K562 (cell line): ENCODE data around the gene ADGRL3. TPM values are rescaled to one million over a fixed set of nuclear protein-coding genes. Genes with fewer than 3 reads are reported as not detected.

Experiments
- ATAC-seq: fragments of 200-7000 bp; cut with Tn5 transposase; 3 replicates; pipeline ENCODE4 v1.9.1; 2020; ENCODE audit warnings: moderate library complexity
- BruUV-seq: library from RNA; stranded (reverse); fragments of 400-500 nt; replicated peaks from 2 replicates; lab custom pipeline; 2021; lab: Mats Ljungman, UMichigan
- CTCF ChIA-PET: fragments of 300-600 bp; formaldehyde crosslinking; extraction: SDS; loops from one replicate; lab custom pipeline; 2021; ENCODE audit warnings: low intra/inter-chr PET ratio; lab: Yijun Ruan, JAX
- POLR2A ChIA-PET: fragments of 300-600, 350-650 bp; sonication (Branson Sonifier 250); formaldehyde crosslinking; extraction: SDS; loops from one replicate; lab custom pipeline; 2021; ENCODE audit warnings: antibody characterized with exemption, inconsistent platforms; lab: Yijun Ruan, JAX
- DNase-seq, 4 experiments: peaks; one replicate each; pipeline versions ENCODE4 v3.0.0 to v3.0.0-alpha.2; 2011 to 2018; ENCODE audit warnings: low spot score in 3 of 4, mixed read lengths in 3 of 4; ENCODE audit errors: extremely low read depth in 1 of 4
- FAIRE-seq: peaks from 2 replicates; lab custom pipeline; 2011; peaks lifted over from hg19 to GRCh38; lab: Jason Lieb, UNC
- H2AFZ ChIP-seq: 2 replicates; pipeline ENCODE4 v1.6.0; 2011; ENCODE audit warnings: low read depth, low read length, control low read depth, inconsistent platforms
- H3K27ac ChIP-seq: fragments of 200-600 bp; 3 replicates; pipeline ENCODE4 v1.8.0; 2011; ENCODE audit warnings: low read depth, mild to moderate bottlenecking, control low read depth, inconsistent platforms, low read length, moderate library complexity, mixed read lengths; ENCODE audit errors: extremely low read depth
- H3K27me3 ChIP-seq, 2 experiments: fragments of 300-600 bp in 1 of 2; 2 replicates in 1 of 2; 3 replicates in 1 of 2; pipeline versions ENCODE4 v1.6.0 to v1.8.0; 2011; ENCODE audit warnings: inconsistent platforms in 2 of 2, low read length in 2 of 2, mild to moderate bottlenecking in 1 of 2, mixed read lengths in 1 of 2, moderate library complexity in 1 of 2; ENCODE audit not compliant: control insufficient read depth in 2 of 2, insufficient read depth in 2 of 2
- H3K36me3 ChIP-seq: fragments of 300-600 bp; 3 replicates; pipeline ENCODE4 v1.8.0; 2011; ENCODE audit warnings: mild to moderate bottlenecking, low read length, inconsistent platforms; ENCODE audit not compliant: control insufficient read depth, insufficient read depth
- H3K4me1 ChIP-seq, 2 experiments: fragments of 200-600 bp in 1 of 2; replicated peaks in 1 of 2; 2 replicates in 1 of 2; 3 replicates in 1 of 2; pipeline versions ENCODE4 v1.5.1 to v1.8.0; 2011; ENCODE audit warnings: inconsistent platforms in 2 of 2, low read length in 2 of 2, mild to moderate bottlenecking in 1 of 2, mixed read lengths in 1 of 2, moderate library complexity in 1 of 2; ENCODE audit not compliant: control insufficient read depth in 2 of 2, insufficient read depth in 2 of 2
- H3K4me2 ChIP-seq: 2 replicates; pipeline ENCODE4 v1.6.1; 2011; ENCODE audit warnings: low read length, control low read depth, inconsistent platforms, mixed read lengths; ENCODE audit not compliant: insufficient read depth
- H3K4me3 ChIP-seq: fragments of 200-600 bp; sonication (generic), shearing (Covaris generic); 2 replicates; pipeline ENCODE4 v1.5.1; 2016; ENCODE audit warnings: control low read depth, inconsistent platforms
- H3K79me2 ChIP-seq: fragments of 200-600 bp; 3 replicates; pipeline ENCODE4 v1.8.0; 2011; ENCODE audit warnings: low read length, inconsistent platforms; ENCODE audit not compliant: control insufficient read depth, insufficient read depth
- H3K9ac ChIP-seq, 2 experiments: 2 replicates each; pipeline versions ENCODE4 v1.6.0 to v1.6.1; 2011; ENCODE audit warnings: low read depth in 2 of 2, low read length in 2 of 2, control low read depth in 1 of 2, inconsistent platforms in 1 of 2, mild to moderate bottlenecking in 1 of 2, mixed read lengths in 1 of 2; ENCODE audit not compliant: insufficient read depth in 1 of 2
- H3K9me1 ChIP-seq: one replicate; pipeline ENCODE4 v1.6.0; 2011; ENCODE audit warnings: inconsistent platforms, mild to moderate bottlenecking, low read length, moderate library complexity; ENCODE audit not compliant: control insufficient read depth, insufficient read depth
- H3K9me3 ChIP-seq: replicated peaks from 2 replicates; pipeline ENCODE4 v1.5.1; 2011; ENCODE audit warnings: low read depth, low read length, inconsistent platforms; ENCODE audit not compliant: control insufficient read depth, insufficient read depth
- H4K20me1 ChIP-seq: replicated peaks from 2 replicates; pipeline ENCODE4 v1.6.1; 2011; ENCODE audit warnings: low read length, inconsistent platforms, mixed read lengths; ENCODE audit not compliant: control insufficient read depth, insufficient read depth
- BRD9 ChIP-seq: fragments of 450-650 bp; IDR thresholded peaks from 2 replicates; pipeline ENCODE4 v1.6.1; 2018; ENCODE audit warnings: low read depth; ENCODE audit not compliant: partially characterized antibody
- CBX3 ChIP-seq, 2 experiments: IDR thresholded peaks; 1 replicate in 1 of 2; 2 replicates in 1 of 2; pipeline ENCODE4 v1.6.1; 2012; ENCODE audit warnings: inconsistent platforms in 2 of 2, low read length in 2 of 2, borderline replicate concordance in 1 of 2, control low read depth in 1 of 2
- CCNT2 ChIP-seq: IDR thresholded peaks from 2 replicates; pipeline ENCODE4 v1.6.1; 2011; ENCODE audit warnings: borderline replicate concordance, low read depth, mild to moderate bottlenecking, moderate library complexity, mixed read lengths, low read length; ENCODE audit not compliant: insufficient read length; ENCODE audit errors: extremely low read depth
- CREB1 ChIP-seq, 2 experiments: sonication (generic) in 1 of 2; formaldehyde crosslinking in 1 of 2; IDR thresholded peaks; 2 replicates each; pipeline versions ENCODE4 v1.6.1 to v1.8.0; 2012 to 2022; ENCODE audit warnings: inconsistent platforms in 1 of 2, mild to moderate bottlenecking in 1 of 2, missing genetic modification reagents in 1 of 2, moderate library complexity in 1 of 2
- ELF4 ChIP-seq: fragments of 450-650 bp; formaldehyde crosslinking; IDR thresholded peaks from 2 replicates; pipeline ENCODE4 v1.4.0; 2022; ENCODE audit warnings: missing genetic modification characterization
- GATA2 ChIP-seq: sonication (generic); formaldehyde crosslinking; IDR thresholded peaks from 2 replicates; pipeline ENCODE4 v1.4.0; 2020; ENCODE audit warnings: mild to moderate bottlenecking, missing genetic modification reagents
- HNRNPUL1 ChIP-seq: fragments of 200-400 bp; formaldehyde crosslinking; IDR thresholded peaks from 2 replicates; pipeline ENCODE4 v1.6.1; 2017; ENCODE audit warnings: low read length
- MAFK ChIP-seq: IDR thresholded peaks from 2 replicates; pipeline ENCODE4 v1.6.1; 2011; ENCODE audit warnings: low read length, improper control_type of control experiment
- MYNN ChIP-seq, 2 experiments: sonication (generic); formaldehyde crosslinking in 1 of 2; IDR thresholded peaks; 2 replicates each; pipeline versions ENCODE4 v1.5.0 to v1.6.1; 2016 to 2020; ENCODE audit warnings: antibody characterized with exemption in 1 of 2, missing genetic modification reagents in 1 of 2
- NR3C1 ChIP-seq: sonication (generic); formaldehyde crosslinking; IDR thresholded peaks from 2 replicates; pipeline ENCODE4 v1.8.1; 2022; ENCODE audit warnings: missing genetic modification reagents
- OTX1 ChIP-seq: fragments of 450-650 bp; formaldehyde crosslinking; IDR thresholded peaks from 2 replicates; pipeline ENCODE4 v1.4.0; 2022; ENCODE audit warnings: mild to moderate bottlenecking
- PYGO2 ChIP-seq: fragments of 450-650 bp; IDR thresholded peaks from 2 replicates; pipeline ENCODE4 v1.6.1; 2016; ENCODE audit warnings: mild to moderate bottlenecking, missing genetic modification characterization, moderate library complexity, missing compliant biosample characterization
- TBL1XR1 ChIP-seq, 2 experiments: IDR thresholded peaks; 2 replicates each; pipeline ENCODE4 v1.6.1; 2012; ENCODE audit warnings: improper control_type of control experiment in 2 of 2, low read length in 2 of 2, mild to moderate bottlenecking in 1 of 2
- ZNF239 ChIP-seq: fragments of 250-450 bp; sonication (Bioruptor Pico); IDR thresholded peaks from 2 replicates; pipeline ENCODE4 v1.4.0; 2020; ENCODE audit warnings: mild to moderate bottlenecking
- WGBS: fragments of 100-300 bp; shearing (Covaris generic); methylation state at CpG from one replicate; pipeline ENCODE4 v1.1.6; 2016; ENCODE audit warnings: low coverage, mixed read lengths; ENCODE audit not compliant: insufficient coverage; ENCODE audit errors: missing lambda C conversion rate; 5-methylcytosine and 5-hydroxymethylcytosine counted together
- in situ Hi-C: fragments of 300-500 bp; cut with MboI; formaldehyde crosslinking; loops from 4 replicates; pipeline ENCODE4 v1.15.0; 2018; ENCODE audit warnings: inconsistent platforms, mixed read lengths
- intact Hi-C: fragments of 100-400 bp; cut with micrococcal nuclease; formaldehyde crosslinking; loops from 2 replicates; pipeline ENCODE4 v1.14.2; 2022
- polyA plus RNA-seq, 8 experiments: library from polyadenylated mRNA; depleted of rRNA in 4 of 8; stranded (reverse) in 5 of 8; unstranded in 3 of 8; fragments of >200 nt; fragmentation: Nextera tagmentation in 2 of 8; fragmentation: Illumina TruSeq in 1 of 8; extraction: Ambion mirVana in 2 of 8; extraction: Trizol in 1 of 8; gene quantifications; 2 replicates each; pipeline versions ENCODE4 v1.2.1 to v1.2.3, GENCODE V29; 2011 to 2014; ENCODE audit warnings: inconsistent platforms in 1 of 8, missing spikeins in 1 of 8
- total RNA-seq, 7 experiments: library from RNA; depleted of rRNA in 6 of 7; stranded (reverse); fragments of >200 nt in 6 of 7; fragmentation: Illumina TruSeq in 2 of 7; extraction: Trizol in 2 of 7; gene quantifications; 2 replicates each; pipeline versions ENCODE4 v1.2.1 to v1.2.3, GENCODE V29; 2011 to 2021; ENCODE audit warnings: low replicate concordance in 1 of 7
- TF ChIP-seq, protein P1 (sequence below): sonication (generic); formaldehyde crosslinking; IDR thresholded peaks from 2 replicates; pipeline ENCODE4 v1.8.0; 2022; ENCODE audit warnings: mild to moderate bottlenecking, missing genetic modification reagents

Gene ADGRL3
- total and polyA plus RNA-seq, 9 of the 15 experiments (the other 6 are each of a cell fraction or from before 2014, with no cell fraction given): 0.03 to 0.14 (median 0.04) TPM; not detected in 2

GRCh38 chr4:61590881-61591280 is 390.8 kb downstream of the ADGRL3 start:
- intact Hi-C loops (no loop called here), in situ Hi-C loops (no loop called here)
- H3K4me2 ChIP-seq: no peak overlapping the region
- TF ChIP-seq OTX1 (CRISPR knock-in tag): no peak
- no peak for TF ChIP-seq CBX3 (IDR thresholded peaks at IDR 0.05; ENCODE audit: borderline replicate concordance in 1 of 2, low read length in 2 of 2)
- no peak for TF ChIP-seq CCNT2
- no peak for TF ChIP-seq PYGO2 (tag)
- TF ChIP-seq CREB1 (IDR thresholded peaks at IDR 0.05): no peak
- no peak for TF ChIP-seq CREB1 (CRISPR knock-in tag; IDR thresholded peaks at IDR 0.05)
- no peak for TF ChIP-seq GATA2 (CRISPR knock-in tag)
- no peak for TF ChIP-seq HNRNPUL1
- no peak for TF ChIP-seq MAFK
- TF ChIP-seq BRD9: no peak
- no peak for TF ChIP-seq NR3C1 (CRISPR knock-in tag)
- TF ChIP-seq, protein P1, sequence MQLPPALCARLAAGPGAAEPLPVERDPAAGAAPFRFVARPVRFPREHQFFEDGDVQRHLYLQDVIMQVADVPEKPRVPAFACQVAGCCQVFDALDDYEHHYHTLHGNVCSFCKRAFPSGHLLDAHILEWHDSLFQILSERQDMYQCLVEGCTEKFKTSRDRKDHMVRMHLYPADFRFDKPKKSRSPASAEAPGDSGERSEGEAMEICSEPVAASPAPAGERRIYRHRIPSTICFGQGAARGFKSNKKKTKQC (CRISPR knock-in tag): no peak
- no peak for TF ChIP-seq ZNF239 (CRISPR knock-in tag)
- no peak for TF ChIP-seq MYNN (IDR thresholded peaks at IDR 0.05)
- TF ChIP-seq MYNN (CRISPR knock-in tag; IDR thresholded peaks at IDR 0.05): no peak
- no peak for TF ChIP-seq TBL1XR1 (IDR thresholded peaks at IDR 0.05; ENCODE audit: low read length in 2 of 2)
- no peak for TF ChIP-seq ELF4 (CRISPR knock-in tag)
- no peak overlapping the region for H3K27ac ChIP-seq
- ChIA-PET POLR2A (no interaction called here), CTCF (no interaction called here)
- H3K9me3 ChIP-seq: no peaks in the 10 kb centered on the region
- DNase-seq: no peak
- no peaks in the 10 kb centered on the region for H3K9me1 ChIP-seq
- H3K9ac ChIP-seq: no peak overlapping the region
- no TSS peak for BruUV-seq
- ATAC-seq: no peak
- no peaks in the 10 kb centered on the region for H3K36me3 ChIP-seq
- no peaks in the 10 kb centered on the region for H4K20me1 ChIP-seq
- H3K4me1 ChIP-seq: no peaks in the 10 kb centered on the region
- no peak overlapping the region for H2AFZ ChIP-seq
- no peaks in the 10 kb centered on the region for H3K79me2 ChIP-seq
- H3K27me3 ChIP-seq: no peaks in the 10 kb centered on the region
- no peak overlapping the region for H3K4me3 ChIP-seq
- 0% methylated on average over 4 of the region's 5 CpGs for WGBS
- no peak for FAIRE-seq
